ENCODE results near the gene PER2.

GRCh38 chr2:238315031-238315595, 26.7 kb upstream of the PER2 start:
- TF ChIP-seq JUND (IDR thresholded peaks at IDR 0.05; ENCODE audit: low read depth, low read length): no peak
- TF ChIP-seq SKIL (IDR thresholded peaks at IDR 0.05; ENCODE audit: low read depth, poor library complexity, severe bottlenecking): no peak
- TF ChIP-seq CTCF (IDR thresholded peaks at IDR 0.05 in 2 of 3, conservative IDR thresholded peaks at IDR 0.05 in 1 of 3; ENCODE audit: control insufficient read depth in 2 of 3, extremely low read depth in 1 of 3, insufficient read depth in 1 of 3, low read depth in 3 of 3, low read length in 3 of 3): no peak

Data from GM12878 (cell line).